Measurements from ENCODE around the gene TDRD1. TPM values are rescaled to one million over a fixed set of nuclear protein-coding genes. Genes with fewer than 3 reads are reported as not detected.

The TDRD1 gene
- total and polyA plus RNA-seq, 12 donors: 0.03 to 7.0 (median 4.0) TPM

DNA sequence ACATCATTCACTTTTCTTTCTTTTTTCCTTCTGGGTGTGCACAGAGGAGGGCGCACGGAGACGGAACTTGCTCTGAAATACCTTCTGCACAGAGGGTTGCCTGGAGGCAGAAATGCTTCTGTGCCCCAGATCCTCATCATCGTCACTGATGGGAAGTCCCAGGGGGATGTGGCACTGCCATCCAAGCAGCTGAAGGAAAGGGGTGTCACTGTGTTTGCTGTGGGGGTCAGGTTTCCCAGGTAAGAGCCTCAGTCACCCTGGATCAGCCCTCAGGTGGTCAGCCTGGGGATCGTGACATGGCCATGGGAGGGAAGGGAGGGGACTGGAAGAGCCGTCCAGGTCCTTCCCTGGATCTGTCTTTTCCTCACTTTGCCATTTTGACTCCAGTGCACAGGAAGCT lies 93.5 kb downstream of the TDRD1 start:
- no peak for ATAC-seq
- Histone ChIP-seq H3K4me1 (peaks cover 0 to 26% (median 13%) of the 10 kb centered on the region in 9 donors), H3K9me3 (no peaks in the 10 kb centered on the region), H3K36me3 (no peaks in the 10 kb centered on the region), H3K27ac (no peak overlapping the region), H3K4me3 (no peak overlapping the region), H3K27me3 (no peaks in the 10 kb centered on the region)
- WGBS, 2 donors: 89 to 90% methylated on average over 6 of the region's 6 CpGs
- intact Hi-C loops (cut with DNase I): no loop called here
- TF ChIP-seq, protein P1, sequence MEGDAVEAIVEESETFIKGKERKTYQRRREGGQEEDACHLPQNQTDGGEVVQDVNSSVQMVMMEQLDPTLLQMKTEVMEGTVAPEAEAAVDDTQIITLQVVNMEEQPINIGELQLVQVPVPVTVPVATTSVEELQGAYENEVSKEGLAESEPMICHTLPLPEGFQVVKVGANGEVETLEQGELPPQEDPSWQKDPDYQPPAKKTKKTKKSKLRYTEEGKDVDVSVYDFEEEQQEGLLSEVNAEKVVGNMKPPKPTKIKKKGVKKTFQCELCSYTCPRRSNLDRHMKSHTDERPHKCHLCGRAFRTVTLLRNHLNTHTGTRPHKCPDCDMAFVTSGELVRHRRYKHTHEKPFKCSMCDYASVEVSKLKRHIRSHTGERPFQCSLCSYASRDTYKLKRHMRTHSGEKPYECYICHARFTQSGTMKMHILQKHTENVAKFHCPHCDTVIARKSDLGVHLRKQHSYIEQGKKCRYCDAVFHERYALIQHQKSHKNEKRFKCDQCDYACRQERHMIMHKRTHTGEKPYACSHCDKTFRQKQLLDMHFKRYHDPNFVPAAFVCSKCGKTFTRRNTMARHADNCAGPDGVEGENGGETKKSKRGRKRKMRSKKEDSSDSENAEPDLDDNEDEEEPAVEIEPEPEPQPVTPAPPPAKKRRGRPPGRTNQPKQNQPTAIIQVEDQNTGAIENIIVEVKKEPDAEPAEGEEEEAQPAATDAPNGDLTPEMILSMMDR (IDR thresholded peaks at IDR 0.05): no peak
- no peak for DNase-seq

DNA sequence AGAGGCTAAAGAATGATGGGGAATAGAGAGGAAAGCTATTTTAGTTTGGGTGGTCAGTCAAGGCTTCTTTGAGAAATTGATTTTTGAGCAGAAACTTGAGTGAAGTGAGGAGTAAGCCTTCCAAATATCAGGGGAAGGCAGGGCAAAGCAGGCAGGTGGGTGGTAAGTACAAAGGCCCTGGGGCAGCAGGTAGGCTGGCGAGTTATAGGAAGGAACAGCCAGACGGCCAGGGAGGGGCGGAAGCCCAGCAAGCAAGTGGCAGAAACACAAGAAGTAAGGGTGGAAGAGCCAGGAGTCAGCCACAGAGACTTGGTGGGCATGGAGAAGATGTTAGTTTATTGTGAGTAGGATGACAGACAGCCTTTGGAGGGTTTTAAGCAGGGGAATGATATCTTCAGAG lies 94.8 kb downstream of the TDRD1 start:
- no peak for DNase-seq
- TF ChIP-seq, protein P1 (IDR thresholded peaks at IDR 0.05): no peak
- intact Hi-C loops (cut with DNase I): no loop called here

DNA sequence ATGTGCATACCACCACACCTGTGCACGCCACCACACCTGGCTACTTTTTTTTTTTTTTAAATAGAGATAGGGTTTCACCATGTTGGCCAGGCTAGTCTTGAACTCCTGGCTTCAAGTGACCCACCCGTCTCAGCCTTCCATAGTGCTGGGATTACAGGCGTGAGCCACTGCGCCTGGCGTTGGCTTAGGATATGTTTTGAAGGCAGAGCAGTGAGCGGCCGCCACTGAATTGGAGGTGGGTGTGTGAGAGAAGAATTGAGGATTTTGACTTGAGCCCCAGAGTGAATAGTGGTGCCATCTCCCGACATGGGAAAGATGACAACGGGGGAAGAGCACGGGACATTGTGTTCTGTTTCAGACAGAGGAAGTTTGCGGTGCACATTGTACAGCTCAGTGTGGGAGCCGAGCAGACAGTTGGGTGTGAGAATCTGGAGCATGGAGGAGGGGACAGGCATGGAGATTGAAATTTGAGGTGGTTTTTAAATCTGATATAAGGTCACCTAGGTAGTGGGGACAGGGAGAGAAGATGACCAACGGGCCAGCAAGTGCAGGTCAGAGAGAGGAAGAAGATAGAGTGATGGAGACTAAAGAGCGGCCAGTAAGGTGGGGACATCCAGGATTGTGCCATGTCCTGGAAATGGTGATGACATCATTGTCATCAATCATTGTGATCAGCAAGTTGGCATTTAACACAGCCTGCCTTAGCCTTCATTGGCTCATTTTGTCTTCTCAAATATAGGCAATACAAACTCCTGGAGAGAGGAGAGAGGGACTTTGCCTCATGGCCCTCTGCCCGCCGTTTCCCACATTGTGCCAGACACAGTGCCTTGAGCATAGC lies 95.7 kb downstream of the TDRD1 start:
- Histone ChIP-seq H3K36me3 (no peaks in the 10 kb centered on the region), H3K27ac (no peak overlapping the region), H3K4me1 (peaks cover 0 to 23% (median 13%) of the 10 kb centered on the region in 9 donors), H3K4me3 (no peak overlapping the region), H3K9me3 (no peaks in the 10 kb centered on the region), H3K27me3 (peaks cover 0 to 3% (median 0%) of the 10 kb centered on the region in 7 donors)
- 92 to 96% methylated on average over 16 of the region's 16 CpGs for WGBS, 2 donors
- intact Hi-C loops (cut with DNase I): no loop called here
- TF ChIP-seq, protein P1 (IDR thresholded peaks at IDR 0.05): no peak
- ATAC-seq: no peak
- no peak for DNase-seq

More for the DNA sequence above, 94.8 kb downstream of the TDRD1 start:
- H3K36me3 ChIP-seq: no peaks in the 10 kb centered on the region
- 87 to 92% methylated on average over 3 of the region's 3 CpGs for WGBS, 2 donors
- H3K27me3 ChIP-seq: peaks cover 0 to 3% (median 0%) of the 10 kb centered on the region in 7 donors
- peaks cover 0 to 26% (median 13%) of the 10 kb centered on the region in 9 donors for H3K4me1 ChIP-seq
- H3K9me3 ChIP-seq: no peaks in the 10 kb centered on the region
- H3K4me3 ChIP-seq: no peak overlapping the region
- ATAC-seq: no peak
- H3K27ac ChIP-seq: no peak overlapping the region

DNA sequence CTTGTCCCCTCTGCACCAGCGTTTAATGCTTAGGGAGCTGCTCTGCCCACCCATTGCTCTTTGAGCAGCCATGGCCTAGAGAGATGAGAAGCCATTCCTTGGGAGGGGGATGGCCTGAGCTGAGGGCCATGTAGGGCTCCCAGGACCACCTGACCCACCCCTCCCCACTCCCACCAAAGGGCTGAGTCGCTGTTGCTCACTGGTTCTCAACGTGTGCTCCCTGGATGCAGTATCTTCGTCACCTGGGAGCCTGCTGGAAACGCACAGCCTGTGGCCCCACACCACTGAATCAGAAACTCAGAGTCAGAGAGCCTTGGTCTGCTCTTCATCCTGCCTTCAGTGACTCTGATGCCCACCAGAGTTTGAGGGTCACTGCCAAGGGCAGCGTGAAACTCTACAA lies 96.9 kb downstream of the TDRD1 start:
- H3K9me3 ChIP-seq: no peaks in the 10 kb centered on the region
- peaks cover 0 to 3% (median 0%) of the 10 kb centered on the region in 7 donors for H3K27me3 ChIP-seq
- TF ChIP-seq, protein P1 (IDR thresholded peaks at IDR 0.05): no peak
- no peak for DNase-seq
- no peak for ATAC-seq
- intact Hi-C loops (cut with DNase I): no loop called here
- no peak overlapping the region for H3K4me3 ChIP-seq
- H3K4me1 ChIP-seq: peaks cover 0 to 15% (median 8%) of the 10 kb centered on the region in 9 donors
- H3K36me3 ChIP-seq: no peaks in the 10 kb centered on the region
- no peak overlapping the region for H3K27ac ChIP-seq
- WGBS, 2 donors: 88 to 92% methylated on average over 6 of the region's 6 CpGs
